Right kidney (tissue), 1 donor: ENCODE results near the gene PEAK1.
"Not testable (repeated sequence)": the region's sequence is repeated elsewhere in the genome, so short reads cannot be mapped to it uniquely, and the experiment has no call there.

ENCODE experiments used
- DNase-seq: peaks from one replicate; pipeline ENCODE4 v3.0.0-alpha.2; 2016

PEAK1 gene

DNA sequence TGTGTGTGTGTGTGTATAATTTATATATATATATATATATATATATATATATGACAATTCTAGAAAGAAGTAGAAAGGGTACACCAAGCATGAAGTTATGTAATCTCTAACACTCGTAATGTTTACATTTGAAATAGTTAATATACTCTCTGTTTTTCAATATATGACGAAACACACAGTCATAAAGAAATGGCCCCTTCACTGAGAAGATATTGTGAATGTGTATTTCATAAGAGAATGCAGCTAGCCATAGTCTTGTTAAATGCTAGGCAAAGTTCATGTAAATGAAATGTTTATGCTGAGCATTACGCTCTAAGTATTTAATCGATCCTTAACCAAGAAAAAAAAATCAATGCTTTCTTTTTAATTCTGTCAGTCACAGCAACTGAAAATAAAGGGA is 194.3 kb downstream of the PEAK1 start:
- no peak for DNase-seq

DNA sequence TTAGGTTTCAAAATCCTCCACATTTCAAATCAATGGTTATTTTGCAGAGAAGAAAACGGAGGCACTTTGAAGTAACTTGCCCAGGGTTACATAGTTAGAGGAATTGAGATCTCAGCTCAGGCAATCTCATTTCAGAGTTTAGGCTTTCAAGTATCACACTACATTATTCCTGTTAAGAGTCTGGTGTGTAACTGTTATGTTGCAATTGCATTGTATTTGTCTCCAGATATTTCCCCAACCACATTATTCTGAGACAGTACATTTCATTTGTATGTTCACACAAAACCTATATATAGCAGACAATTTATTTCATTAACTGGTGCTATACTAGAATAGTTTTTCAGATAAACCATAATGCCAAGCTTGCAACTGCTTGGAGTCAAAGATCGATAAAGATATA is 194.8 kb downstream of the PEAK1 start:
- no peak for DNase-seq

GRCh38 chr15:77224352-77224751 is 195.6 kb downstream of the PEAK1 start:
- DNase-seq = no peak

DNA sequence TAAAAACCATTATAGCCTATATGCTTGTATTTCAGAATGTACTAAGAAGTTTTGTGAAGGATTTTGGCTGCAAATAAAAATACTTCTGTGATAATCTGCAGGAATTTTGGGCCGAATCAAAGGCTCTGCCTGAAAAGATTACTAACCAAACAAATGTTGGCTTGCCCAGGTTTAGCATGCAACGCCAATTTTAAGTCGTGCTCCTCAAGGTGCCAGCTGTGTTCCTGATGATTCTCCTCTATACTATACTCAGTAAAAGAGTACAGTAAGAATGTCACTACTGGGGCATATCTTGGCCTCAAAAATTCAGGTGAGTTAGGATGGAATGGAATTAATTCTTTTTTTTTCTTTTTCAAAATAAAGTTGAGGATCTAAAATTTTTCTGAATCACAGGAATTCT is 198.2 kb downstream of the PEAK1 start:
- no peak for DNase-seq

DNA sequence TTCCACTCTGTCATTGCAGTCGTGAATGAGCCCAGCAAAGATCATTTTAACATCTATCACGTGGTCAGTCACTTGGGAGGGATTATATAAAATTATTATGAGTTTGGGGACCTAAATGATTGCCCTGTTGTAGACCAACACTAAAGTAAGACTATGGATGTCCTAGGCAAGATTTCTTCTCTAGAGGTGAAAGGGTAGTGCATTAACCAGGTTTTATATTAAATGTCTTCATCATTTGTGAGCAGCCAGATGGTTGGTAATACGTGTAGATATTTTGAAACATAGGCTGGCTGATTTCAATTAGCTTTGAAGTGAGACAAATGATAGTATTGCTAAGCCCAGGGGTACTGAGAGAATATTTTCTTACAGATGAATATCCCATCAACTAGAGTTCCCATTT is 198.7 kb downstream of the PEAK1 start:
- DNase-seq = no peak

DNA sequence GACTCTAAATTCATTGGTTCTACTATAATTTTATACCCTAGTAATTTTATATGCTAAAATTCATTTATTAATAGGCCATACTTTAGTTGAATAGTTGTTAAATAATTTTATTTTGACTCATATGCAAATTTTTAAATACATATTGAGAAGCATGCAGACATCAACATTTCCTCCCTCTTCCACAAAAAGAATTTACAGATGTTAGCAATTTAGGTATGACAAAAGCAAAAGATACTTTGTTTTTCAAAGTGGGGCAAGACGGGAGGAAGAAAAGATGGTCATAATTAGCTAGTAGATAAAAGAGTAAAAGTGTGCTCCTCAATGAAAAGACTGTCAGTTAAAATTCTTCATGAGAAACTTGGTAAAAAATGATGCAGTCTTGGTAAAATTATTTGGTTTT is 200.1 kb downstream of the PEAK1 start:
- no peak for DNase-seq

- no peak for DNase-seq
Observed at GRCh38 chr15:77209221-77209620, 210.7 kb downstream of the PEAK1 start.

DNA sequence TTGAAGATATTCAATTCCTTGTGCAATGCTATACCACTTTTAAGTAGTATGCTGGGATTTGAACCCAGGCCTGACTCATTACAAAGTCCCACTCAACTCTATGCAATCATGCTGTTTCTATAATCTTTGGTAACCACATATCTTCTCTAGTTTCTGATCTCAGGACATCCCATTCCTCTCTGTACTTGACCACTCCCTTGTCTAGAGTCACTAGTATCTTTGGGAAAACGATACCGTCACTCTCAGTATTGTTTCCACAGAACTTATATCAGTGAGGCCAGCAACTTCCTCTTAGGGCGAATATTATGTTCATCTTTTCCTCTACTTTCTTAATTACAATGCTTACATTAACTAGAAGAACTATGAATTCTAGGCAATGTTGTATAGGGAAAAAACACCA is 211.7 kb downstream of the PEAK1 start:
- no peak for DNase-seq

GRCh38 chr15:77201665-77202064 is 218.2 kb downstream of the PEAK1 start:
- DNase-seq = no peak

DNA sequence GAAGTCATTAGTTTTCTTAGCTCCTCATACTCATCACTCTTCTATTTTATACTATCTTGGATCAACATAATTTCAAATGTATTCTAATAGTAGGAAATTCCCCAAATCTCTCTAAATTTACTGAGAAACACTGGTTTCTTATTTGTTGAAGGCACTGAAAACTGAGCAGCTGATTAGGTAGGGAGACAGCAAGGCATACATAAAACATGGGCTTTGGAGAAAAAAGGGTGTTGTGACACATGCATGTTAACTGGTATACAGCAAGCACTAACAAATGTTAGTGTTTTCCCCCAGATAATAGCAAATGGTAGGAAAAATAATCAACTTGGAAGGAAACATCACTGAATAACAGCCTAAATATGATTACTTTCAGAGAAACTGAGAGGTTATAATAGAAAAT is 223.5 kb downstream of the PEAK1 start:
- DNase-seq = no peak

DNA sequence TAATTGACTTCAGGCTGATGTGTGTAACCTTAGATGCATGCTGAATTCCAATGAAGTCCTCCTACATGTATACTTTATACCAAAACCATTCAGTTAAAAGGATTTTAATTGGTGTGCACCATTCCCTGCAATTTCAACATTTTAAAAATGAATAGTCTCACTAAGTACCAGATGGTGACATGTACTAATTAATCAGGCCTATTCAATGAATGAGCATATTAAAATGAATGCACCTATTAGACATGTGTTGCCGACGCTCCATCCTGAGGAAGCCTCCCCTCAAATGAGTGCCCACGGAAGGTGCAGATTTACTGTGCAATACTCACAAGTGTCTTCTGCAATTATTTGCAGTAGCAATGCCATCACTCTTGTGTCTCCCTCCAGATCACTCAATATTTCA is 224.3 kb downstream of the PEAK1 start:
- DNase-seq = no peak

- DNase-seq = no peak
Observed at GRCh38 chr15:77192451-77192850, 227.5 kb downstream of the PEAK1 start.

GRCh38 chr15:77191230-77191834 is 228.6 kb downstream of the PEAK1 start:
- no peak for DNase-seq

DNA sequence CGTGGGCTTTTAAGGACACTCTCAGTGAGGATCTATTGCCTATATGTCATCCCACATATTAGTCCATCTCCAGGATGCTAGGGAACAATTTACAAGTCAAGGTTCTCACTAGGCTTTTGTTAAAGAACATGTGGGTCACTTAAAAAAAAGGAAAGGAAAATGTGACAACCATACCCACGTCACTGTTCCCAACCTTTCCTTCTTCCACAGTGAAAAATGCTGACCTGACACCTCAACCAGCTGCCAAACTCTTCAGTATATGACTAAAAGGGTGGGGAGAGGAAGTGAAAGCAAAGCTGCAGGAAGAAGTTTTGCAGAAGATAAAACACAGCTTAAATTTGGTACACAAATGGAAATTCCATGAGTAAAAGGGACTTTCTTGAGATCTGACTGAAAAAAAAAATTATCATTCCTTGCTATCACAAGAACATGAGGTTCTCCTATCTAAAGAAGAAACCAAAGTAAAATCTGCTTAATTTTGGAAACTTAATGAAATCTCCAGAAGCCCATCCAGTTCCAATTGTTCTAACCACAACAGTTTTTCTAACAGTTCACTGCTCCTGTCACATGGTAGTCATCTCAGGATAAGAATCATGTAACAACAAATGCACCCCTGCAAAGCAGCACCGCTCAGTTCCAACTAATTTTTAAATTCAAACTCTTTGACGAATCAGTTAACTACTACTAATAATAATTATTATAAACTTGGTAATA is 232.0 kb downstream of the PEAK1 start:
- DNase-seq = no peak

GRCh38 chr15:77186594-77187011 is 233.3 kb downstream of the PEAK1 start:
- peak; percentile 30 for DNase-seq

DNA sequence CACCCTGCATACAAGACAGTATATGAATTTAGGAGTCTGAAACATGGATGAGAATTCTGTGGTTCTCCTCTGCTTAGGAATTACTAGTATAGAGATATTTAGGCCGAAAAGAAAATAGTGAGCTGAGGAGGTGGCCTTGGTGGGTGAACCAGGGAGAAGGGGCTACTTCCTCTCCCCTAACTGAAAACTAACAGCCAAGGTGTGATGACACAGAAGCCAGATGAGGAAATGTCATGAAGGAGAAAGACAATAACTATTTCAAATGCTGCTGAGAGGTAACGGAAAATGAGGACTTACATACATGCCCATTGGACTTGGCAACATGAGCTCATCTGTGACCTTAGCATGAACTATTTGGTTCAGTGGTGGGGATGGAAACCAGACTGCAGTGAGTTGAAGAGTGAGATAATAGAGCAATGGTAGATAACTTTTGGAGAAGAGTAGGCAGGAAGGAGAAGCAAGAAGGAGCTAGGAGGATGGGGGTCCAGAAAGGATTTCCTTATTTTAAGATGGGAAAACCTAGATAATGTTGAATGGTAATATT is 234.6 kb downstream of the PEAK1 start:
- DNase-seq = no peak

- DNase-seq = not testable (repeated sequence)
Observed at GRCh38 chr15:77184352-77184751, 235.6 kb downstream of the PEAK1 start.

- DNase-seq = no peak
Observed at GRCh38 chr15:77183066-77183465, 236.8 kb downstream of the PEAK1 start.

GRCh38 chr15:77181305-77182074 is 238.4 kb downstream of the PEAK1 start:
- no peak for DNase-seq

DNA sequence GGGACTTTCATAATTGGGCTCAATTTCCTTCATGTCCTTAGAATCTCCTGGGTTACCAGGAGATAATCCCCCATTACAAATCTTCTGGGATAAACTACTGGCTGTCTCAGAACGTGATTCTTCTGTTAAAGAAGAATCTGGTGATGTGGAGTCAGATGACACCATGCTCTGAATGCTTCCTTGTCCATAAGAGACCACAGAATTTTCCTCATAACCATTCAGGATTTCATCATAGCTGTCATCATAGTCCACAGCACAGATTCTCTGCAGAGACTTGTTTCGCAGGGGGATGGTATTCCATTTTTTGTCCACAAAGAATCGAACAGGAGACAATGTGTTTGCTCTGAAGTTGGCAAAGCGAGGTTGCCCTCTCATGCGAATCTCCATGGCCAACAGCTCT is 239.1 kb downstream of the PEAK1 start:
- DNase-seq = no peak

DNA sequence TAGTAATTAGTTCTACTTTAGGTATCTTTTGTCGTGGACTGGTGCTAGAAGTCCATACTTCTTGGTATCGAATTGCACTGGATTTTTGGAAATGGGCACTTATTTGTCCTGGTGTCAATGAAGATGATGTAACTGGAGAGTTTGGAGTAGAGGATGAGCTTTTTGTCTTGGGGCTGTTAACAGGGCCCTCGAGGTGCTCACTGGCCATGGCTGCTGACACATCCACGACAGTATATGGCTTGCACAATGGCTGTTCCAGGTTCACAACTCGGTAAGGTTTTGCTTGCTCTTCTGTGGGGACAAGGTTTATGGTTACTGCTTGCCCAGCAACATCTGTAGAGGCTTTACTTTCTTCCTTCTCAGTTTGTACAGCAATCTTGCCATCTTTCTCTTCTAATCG is 239.6 kb downstream of the PEAK1 start:
- DNase-seq = no peak

DNA sequence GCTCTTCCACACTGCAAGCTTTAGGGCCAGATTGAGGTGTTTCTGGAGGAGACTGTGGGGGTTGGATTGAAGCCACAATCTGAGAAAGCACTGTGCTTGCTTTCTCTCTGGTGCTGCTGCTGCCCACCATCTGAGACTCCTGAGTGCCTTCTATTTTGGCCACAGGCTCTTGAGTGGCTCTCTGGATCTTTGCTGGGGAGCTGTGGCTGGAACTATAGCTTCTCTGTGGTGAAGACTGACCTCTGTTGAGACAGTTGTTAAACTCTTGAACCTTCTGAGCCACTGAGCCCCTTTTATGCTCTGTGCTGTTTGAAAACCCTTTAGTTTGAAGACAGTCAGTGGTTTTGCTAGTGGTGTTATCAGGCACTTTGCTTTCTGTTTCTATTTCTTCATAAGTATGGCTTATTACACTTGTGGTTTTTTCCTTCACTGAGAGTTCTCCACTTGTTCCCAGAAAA is 240.3 kb downstream of the PEAK1 start:
- no peak for DNase-seq

DNA sequence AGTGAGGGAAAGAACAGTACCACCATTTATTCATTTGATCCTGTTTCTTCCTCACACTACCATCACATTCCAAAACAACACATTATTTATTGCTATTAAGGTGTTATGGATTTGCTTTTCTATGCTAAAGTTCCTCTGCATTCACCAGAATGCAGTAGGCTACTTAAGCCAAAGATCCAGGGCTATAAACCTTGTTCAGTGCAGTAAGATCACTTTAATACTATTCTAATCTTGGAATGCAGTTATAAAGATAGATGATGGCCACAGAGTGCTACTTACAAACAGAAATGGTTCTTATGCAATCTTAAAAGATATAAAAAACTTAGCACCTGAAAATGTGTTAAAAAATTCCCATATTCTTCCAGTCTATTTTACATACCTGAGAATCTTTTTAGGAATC is 241.5 kb downstream of the PEAK1 start:
- DNase-seq = no peak
